Vagina (tissue), 2 donors: ENCODE measurements around the gene GNG7. TPM values are rescaled to one million over a fixed set of nuclear protein-coding genes. Genes with fewer than 3 reads are reported as not detected.

Experiments used
- DNase-seq, 2 donors: peaks; one replicate each; pipeline ENCODE4 v3.0.0-alpha.2; 2017; ENCODE audit errors: extremely low spot score in 2 of 2
- H3K27ac ChIP-seq: fragments of 200-600 bp; sonication (generic); one replicate; pipeline ENCODE4 v1.5.1; 2019
- H3K27me3 ChIP-seq: fragments of 200-600 bp; sonication (generic); one replicate; pipeline ENCODE4 v1.5.1; 2019
- H3K36me3 ChIP-seq, 2 donors: fragments of 200-600 bp; sonication (generic); one replicate each; pipeline ENCODE4 v1.5.1; 2017 to 2019
- H3K4me1 ChIP-seq: fragments of 200-600 bp; sonication (generic); one replicate; pipeline ENCODE4 v1.5.1; 2019
- H3K4me3 ChIP-seq, 2 donors: fragments of 200-600 bp; sonication (generic); 1 replicate in 1 of 2; 2 replicates in 1 of 2; pipeline ENCODE4 v1.5.1; 2016 to 2019
- H3K9me3 ChIP-seq: fragments of 200-600 bp; sonication (generic); one replicate; pipeline ENCODE4 v1.5.1; 2019
- CTCF ChIP-seq, 3 experiments: fragments of 450-650 bp in 2 of 3; fragments of 200-600 bp in 1 of 3; sonication (generic) in 1 of 3; IDR thresholded peaks; one replicate each; pipeline ENCODE4 v1.5.1; 2017 to 2019; ENCODE audit warnings: antibody characterized with exemption in 3 of 3, mild to moderate bottlenecking in 2 of 3, moderate library complexity in 2 of 3
- POLR2A ChIP-seq, 2 donors: fragments of 450-650 bp; IDR thresholded peaks; one replicate each; pipeline ENCODE4 v1.6.1; 2017; ENCODE audit warnings: antibody characterized with exemption in 2 of 2, mild to moderate bottlenecking in 2 of 2, moderate library complexity in 2 of 2
- POLR2AphosphoS5 ChIP-seq, 2 donors: sonication (generic); formaldehyde crosslinking; IDR thresholded peaks; one replicate each; pipeline ENCODE4 v1.9.0; 2017; ENCODE audit warnings: antibody characterized with exemption in 2 of 2, mild to moderate bottlenecking in 2 of 2, low read depth in 1 of 2; ENCODE audit not compliant: insufficient read depth in 1 of 2
- intact Hi-C: fragments of 100-400 bp; cut with DNase I; formaldehyde crosslinking; loops from one replicate; pipeline ENCODE4 v1.15.1; 2023
- total RNA-seq: library from RNA; depleted of rRNA; stranded (reverse); fragments of >200 nt; gene quantifications from one replicate; pipeline ENCODE4 v1.2.3, GENCODE V29; 2016

The GNG7 gene
- total RNA-seq, 1 donor from 2014 or later, result 2.0 TPM

- H3K9me3 ChIP-seq, result no peaks in the 10 kb centered on the region
- H3K4me3 ChIP-seq, result no peak overlapping the region
- peaks cover under 1% of the 10 kb centered on the region for H3K4me1 ChIP-seq
- H3K27ac ChIP-seq, result no peak overlapping the region
- intact Hi-C loops, result no loop called here
- peaks cover 0 to 23% of the 10 kb centered on the region in 2 donors for H3K36me3 ChIP-seq
- DNase-seq, result no peak
- no peak for TF ChIP-seq POLR2AphosphoS5 (IDR thresholded peaks at IDR 0.05; ENCODE audit: insufficient read depth in 1 of 2, low read depth in 1 of 2)
- TF ChIP-seq CTCF (IDR thresholded peaks at IDR 0.05), result no peak
- no peak for TF ChIP-seq POLR2A (IDR thresholded peaks at IDR 0.05)
- H3K27me3 ChIP-seq, result no peaks in the 10 kb centered on the region
Observed at GRCh38 chr19:2732157-2732725, 29.7 kb upstream of the GNG7 start.

DNA sequence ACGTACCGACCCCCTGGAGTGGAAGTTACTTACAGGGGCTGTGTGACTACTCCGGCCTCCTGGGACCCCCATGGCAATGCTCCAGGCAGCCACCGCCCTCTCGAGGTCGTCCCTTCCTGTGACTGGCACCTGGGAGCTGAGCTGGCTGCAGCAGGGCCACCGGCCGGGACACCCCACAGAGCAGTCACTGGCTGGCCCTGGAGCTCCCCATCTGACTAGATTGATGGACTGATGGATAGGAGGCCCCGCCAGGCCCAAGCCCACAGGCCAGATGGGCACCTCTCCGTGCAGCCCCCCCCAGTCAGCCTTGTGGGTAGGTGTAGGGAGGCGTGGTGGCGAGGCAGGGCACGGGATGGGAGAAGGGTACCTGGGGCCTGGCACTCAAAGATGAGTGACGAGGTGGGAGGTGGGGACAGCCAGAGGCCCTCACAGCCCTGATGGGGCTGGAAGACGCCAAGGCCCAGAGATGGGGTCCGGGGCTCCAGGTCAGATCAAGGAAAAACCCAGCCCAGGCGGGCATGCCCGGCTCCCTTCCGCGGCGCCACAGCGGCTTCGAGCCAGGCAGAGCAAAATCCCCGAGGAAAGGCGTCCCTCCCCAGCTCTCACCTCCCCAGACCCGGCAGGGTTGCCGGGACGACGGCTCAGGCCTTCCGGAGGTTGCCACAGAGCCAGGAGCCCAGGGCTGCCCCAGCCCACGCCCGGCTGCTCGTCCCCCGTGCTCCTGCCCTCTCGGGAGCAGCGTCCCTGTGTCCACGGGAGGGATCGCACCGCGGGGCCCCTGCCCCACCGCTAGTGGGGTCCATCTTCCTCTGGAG lies 28.9 kb upstream of the GNG7 start:
- peaks cover 0 to 20% of the 10 kb centered on the region in 2 donors for H3K36me3 ChIP-seq
- H3K4me3 ChIP-seq, result no peak overlapping the region
- H3K27ac ChIP-seq, result no peak overlapping the region
- intact Hi-C loops, result no loop called here
- H3K27me3 ChIP-seq, result no peaks in the 10 kb centered on the region
- DNase-seq, result no peak
- no peaks in the 10 kb centered on the region for H3K9me3 ChIP-seq
- no peak for TF ChIP-seq CTCF (IDR thresholded peaks at IDR 0.05)
- no peak for TF ChIP-seq POLR2A (IDR thresholded peaks at IDR 0.05)
- TF ChIP-seq POLR2AphosphoS5 (IDR thresholded peaks at IDR 0.05; ENCODE audit: insufficient read depth in 1 of 2, low read depth in 1 of 2), result no peak
- peaks cover 8% of the 10 kb centered on the region for H3K4me1 ChIP-seq

- DNase-seq, result no peak
- no peak overlapping the region for H3K27ac ChIP-seq
- H3K36me3 ChIP-seq, result peaks cover 0 to 13% of the 10 kb centered on the region in 2 donors
- H3K4me3 ChIP-seq, result no peak overlapping the region
- no peaks in the 10 kb centered on the region for H3K9me3 ChIP-seq
- H3K4me1 ChIP-seq, result peaks cover 8% of the 10 kb centered on the region
- TF ChIP-seq POLR2AphosphoS5 (IDR thresholded peaks at IDR 0.05; ENCODE audit: insufficient read depth in 1 of 2, low read depth in 1 of 2) (no peak), POLR2A (IDR thresholded peaks at IDR 0.05) (no peak), CTCF (IDR thresholded peaks at IDR 0.05) (no peak)
- intact Hi-C loops, result no loop called here
- no peaks in the 10 kb centered on the region for H3K27me3 ChIP-seq
Observed at GRCh38 chr19:2729943-2730818, 27.7 kb upstream of the GNG7 start.

DNA sequence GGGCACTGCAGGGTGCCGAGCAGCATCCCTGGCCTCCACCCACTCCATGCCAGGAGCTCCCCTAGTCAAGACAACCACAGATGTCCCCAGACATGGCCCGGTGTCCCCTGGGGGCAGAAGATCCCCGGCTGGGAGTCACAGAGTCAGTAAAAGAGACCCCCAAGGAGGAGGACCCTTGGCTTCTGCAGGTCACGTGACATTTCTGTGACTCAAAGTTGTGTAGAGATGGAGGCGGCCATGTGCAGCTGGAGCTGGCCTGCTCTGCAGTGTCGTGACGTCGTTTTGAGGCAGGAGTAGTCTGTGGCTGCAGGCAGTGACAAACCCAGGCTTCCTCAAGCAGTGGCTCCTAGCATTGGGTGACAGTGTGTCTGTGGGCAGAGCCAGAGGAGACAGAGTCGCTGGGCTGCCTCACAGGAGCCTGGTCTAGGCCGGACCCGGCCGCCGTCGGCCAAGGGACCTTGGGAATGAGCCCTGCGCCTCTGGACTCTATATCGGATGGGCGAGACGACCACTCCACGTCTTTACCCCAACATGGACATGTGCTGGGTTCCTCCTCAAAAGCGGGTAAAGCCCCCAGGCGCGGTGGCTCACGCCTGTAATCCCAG lies 26.4 kb upstream of the GNG7 start:
- TF ChIP-seq POLR2AphosphoS5 (IDR thresholded peaks at IDR 0.05; ENCODE audit: insufficient read depth in 1 of 2, low read depth in 1 of 2), result no peak
- TF ChIP-seq POLR2A (IDR thresholded peaks at IDR 0.05), result no peak
- no peak for TF ChIP-seq CTCF (IDR thresholded peaks at IDR 0.05)
- H3K4me1 ChIP-seq, result peaks cover 10% of the 10 kb centered on the region
- no peak for DNase-seq
- H3K4me3 ChIP-seq, result no peak overlapping the region
- no peaks in the 10 kb centered on the region for H3K27me3 ChIP-seq
- H3K36me3 ChIP-seq, result peaks cover 0 to 13% of the 10 kb centered on the region in 2 donors
- intact Hi-C loops, result no loop called here
- H3K9me3 ChIP-seq, result no peaks in the 10 kb centered on the region
- no peak overlapping the region for H3K27ac ChIP-seq
